H7 (cell line): ENCODE data around the gene PPP3R1. TPM values are rescaled to one million over a fixed set of nuclear protein-coding genes. Genes with fewer than 3 reads are reported as not detected.

ENCODE experiments used
- DNase-seq: peaks from one replicate; pipeline ENCODE4 v3.0.0; 2012
- H3K27me3 ChIP-seq: 2 replicates; pipeline ENCODE4 v1.6.0; 2011; ENCODE audit warnings: mild to moderate bottlenecking, low read length; ENCODE audit not compliant: control insufficient read depth, insufficient read depth
- H3K36me3 ChIP-seq: replicated peaks from 2 replicates; pipeline ENCODE4 v1.5.1; 2011; ENCODE audit warnings: low read length; ENCODE audit not compliant: control insufficient read depth, insufficient read depth
- H3K4me3 ChIP-seq: 2 replicates; pipeline ENCODE4 v1.5.1; 2011; ENCODE audit warnings: low read depth, mild to moderate bottlenecking, control low read depth, low read length, moderate library complexity; ENCODE audit not compliant: insufficient read depth
- total RNA-seq: library from RNA; depleted of rRNA; stranded (reverse); fragments of >200 nt; shearing (Covaris generic); gene quantifications from 2 replicates; pipeline ENCODE4 v1.2.3, GENCODE V29; 2014; rRNA removed

PPP3R1 gene
- total RNA-seq, 1 experiment from 2014 or later, result 20.1 TPM

DNA sequence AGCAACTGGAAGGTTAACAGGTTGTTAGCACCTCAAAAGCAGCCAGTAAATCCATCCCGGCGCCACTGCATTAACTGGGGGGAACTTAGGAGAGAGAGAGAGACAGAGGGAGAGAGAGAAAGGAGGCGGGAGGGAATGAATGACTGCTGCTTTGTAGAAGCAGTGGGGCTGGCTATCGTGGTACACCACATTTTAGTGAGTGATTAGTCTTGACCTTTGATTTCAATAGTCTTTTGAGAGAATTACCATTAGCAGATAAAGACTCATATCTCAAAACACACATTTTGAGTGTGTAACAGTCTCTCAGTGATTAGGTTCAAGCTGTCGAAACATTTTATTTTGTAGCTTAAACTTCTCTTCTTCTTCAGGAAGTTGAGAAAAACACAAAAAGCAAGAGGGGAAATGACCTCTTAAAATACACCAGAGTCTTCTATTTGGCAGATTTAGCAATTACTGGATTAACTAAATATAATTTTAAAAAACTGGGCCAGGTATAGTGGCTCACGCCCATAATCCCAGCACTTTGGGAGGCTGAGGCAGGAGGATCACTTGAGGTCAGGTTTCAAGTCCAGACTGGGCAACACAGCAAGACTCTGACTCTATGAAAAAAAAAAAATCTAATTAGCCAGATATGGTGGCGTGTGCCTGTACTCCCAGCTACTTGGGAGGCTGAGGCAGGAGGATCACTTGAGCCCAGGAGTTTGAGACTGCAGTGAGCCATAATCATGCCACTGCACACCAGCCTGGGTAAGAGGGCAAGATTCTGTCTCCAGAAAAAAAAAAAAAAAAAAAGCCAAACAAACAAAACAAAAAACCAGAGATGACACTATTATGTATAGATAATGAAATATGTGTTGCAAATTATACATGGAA is 116.6 kb downstream of the PPP3R1 start:
- DNase-seq, result no peak
- H3K27me3 ChIP-seq, result no peaks in the 10 kb centered on the region
- H3K36me3 ChIP-seq, result no peaks in the 10 kb centered on the region

DNA sequence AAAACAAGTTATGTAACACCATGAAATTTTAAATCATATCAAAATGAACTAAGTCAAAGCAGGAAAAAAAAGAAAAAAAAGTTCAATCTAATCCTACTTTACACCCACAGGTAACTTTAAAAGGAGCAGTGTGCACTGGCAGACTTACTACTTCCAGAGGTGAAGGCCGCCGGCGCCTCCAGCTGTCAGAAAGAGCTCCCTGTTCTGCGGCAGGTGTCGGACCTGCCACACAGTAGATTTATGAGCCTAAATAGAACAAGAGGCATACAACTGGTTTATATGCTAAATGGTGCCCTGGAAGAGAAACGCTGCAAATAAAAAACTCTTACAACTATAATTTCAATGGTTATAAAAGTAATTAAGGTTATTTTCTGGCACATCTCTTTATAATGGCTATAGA is 117.8 kb downstream of the PPP3R1 start:
- H3K27me3 ChIP-seq, result no peaks in the 10 kb centered on the region
- DNase-seq, result no peak

More for the DNA sequence above, 116.6 kb downstream of the PPP3R1 start:
- no peak overlapping the region for H3K4me3 ChIP-seq

DNA sequence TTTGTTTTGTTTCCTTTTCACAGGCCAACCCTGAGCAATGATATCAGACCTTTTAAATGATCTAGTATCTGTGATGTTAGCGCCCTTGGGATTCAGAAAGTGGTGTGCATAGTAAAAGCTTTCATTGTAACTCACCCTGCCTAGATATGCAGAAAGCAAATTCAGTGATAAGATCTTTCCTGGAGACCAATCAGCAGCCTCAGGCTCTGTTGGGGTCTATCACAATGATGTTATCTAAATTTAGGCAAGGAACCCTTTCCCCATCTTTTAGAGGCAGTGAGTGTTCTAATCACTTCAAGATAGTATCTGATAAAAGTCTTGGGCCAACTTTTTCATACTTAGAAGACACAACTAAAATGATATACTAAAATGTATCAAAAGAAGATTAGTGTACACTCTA is 118.2 kb downstream of the PPP3R1 start:
- Histone ChIP-seq H3K27me3 (no peaks in the 10 kb centered on the region), H3K4me3 (no peak overlapping the region), H3K36me3 (no peaks in the 10 kb centered on the region)
- DNase-seq, result no peak

More for the DNA sequence above, 117.8 kb downstream of the PPP3R1 start:
- Histone ChIP-seq H3K36me3 (no peaks in the 10 kb centered on the region), H3K4me3 (no peak overlapping the region)

Other genes starting within 250 kb of the PPP3R1 start
- gene C1D, start 189.5 kb downstream of the PPP3R1 start, total RNA-seq, result 17.5 and 29.6 TPM in 2 replicates
- gene PNO1, start 94.6 kb downstream of the PPP3R1 start, total RNA-seq, result 24.5 and 27.6 TPM in 2 replicates
- gene CNRIP1, start 67.4 kb upstream of the PPP3R1 start, total RNA-seq, result 0.80 and 0.81 TPM in 2 replicates
- gene PLEK, start 112.8 kb upstream of the PPP3R1 start, total RNA-seq, result not detected in 2 replicates
- gene FBXO48, start 214.8 kb upstream of the PPP3R1 start, total RNA-seq, result 0.52 and 1.00 TPM in 2 replicates
- 2.1 and 5.9 TPM in 2 replicates for gene APLF, start 215.1 kb upstream of the PPP3R1 start, total RNA-seq